WTC11 (cell line): ENCODE data around the gene RPS6KL1. TPM values are rescaled to one million over a fixed set of nuclear protein-coding genes. Genes with fewer than 3 reads are reported as not detected.

ENCODE experiments used
- ATAC-seq: fragments of 200-7000 bp; cut with Tn5 transposase; 2 replicates; pipeline ENCODE4 v1.10.0; 2021; ENCODE audit warnings: mild to moderate bottlenecking, moderate library complexity
- CTCF ChIA-PET: fragments of 300-600 bp; sonication (Branson Sonifier 250); formaldehyde crosslinking; loops from one replicate; lab custom pipeline; 2021; ENCODE audit warnings: antibody characterized with exemption; lab: Charles Lee
- POLR2A ChIA-PET: fragments of 350-600 bp; sonication (Branson Sonifier 250); formaldehyde crosslinking; loops from one replicate; lab custom pipeline; 2021; ENCODE audit warnings: antibody characterized with exemption; lab: Charles Lee
- DNase-seq: peaks from one replicate; pipeline ENCODE4 v3.0.0; 2021; ENCODE audit warnings: low spot score
- H3K27ac Mint-ChIP-seq: 2 replicates; pipeline ENCODE4 v1.8.0; 2021; ENCODE audit warnings: mixed read lengths
- H3K27me3 Mint-ChIP-seq: 2 replicates; pipeline ENCODE4 v1.8.0; 2021; ENCODE audit warnings: low read depth, mild to moderate bottlenecking, moderate library complexity, mixed read lengths
- H3K36me3 Mint-ChIP-seq: 2 replicates; pipeline ENCODE4 v1.8.0; 2021; ENCODE audit warnings: mixed read lengths
- H3K4me1 Mint-ChIP-seq: 2 replicates; pipeline ENCODE4 v1.8.0; 2022; ENCODE audit warnings: mixed read lengths
- H3K4me3 Mint-ChIP-seq: 2 replicates; pipeline ENCODE4 v1.8.0; 2021; ENCODE audit warnings: mild to moderate bottlenecking, moderate library complexity, mixed read lengths
- H3K9me3 Mint-ChIP-seq: 2 replicates; pipeline ENCODE4 v1.8.0; 2021; ENCODE audit warnings: mixed read lengths
- CDX4 ChIP-seq: fragments of 250-450 bp; sonication (Bioruptor Pico); IDR thresholded peaks from 2 replicates; pipeline ENCODE4 v1.9.0; 2021; ENCODE audit warnings: moderate library complexity, mild to moderate bottlenecking, inconsistent platforms, borderline replicate concordance
- E2F4 ChIP-seq: sonication (generic); formaldehyde crosslinking; IDR thresholded peaks from 2 replicates; pipeline ENCODE4 v1.8.1; 2022; ENCODE audit warnings: low read depth, mild to moderate bottlenecking, moderate library complexity, missing genetic modification reagents, borderline replicate concordance
- ELF4 ChIP-seq: sonication (generic); formaldehyde crosslinking; IDR thresholded peaks from 2 replicates; pipeline ENCODE4 v1.8.1; 2022; ENCODE audit warnings: low read depth, mild to moderate bottlenecking, moderate library complexity, missing genetic modification reagents
- EMX1 ChIP-seq: fragments of 250-450 bp; sonication (Bioruptor Pico); IDR thresholded peaks from 2 replicates; pipeline ENCODE4 v1.8.0; 2021; ENCODE audit warnings: mild to moderate bottlenecking
- FOXP1 ChIP-seq: sonication (generic); formaldehyde crosslinking; IDR thresholded peaks from 2 replicates; pipeline ENCODE4 v1.8.0; 2022; ENCODE audit warnings: missing genetic modification reagents, mild to moderate bottlenecking, moderate library complexity, borderline replicate concordance
- FOXP4 ChIP-seq: sonication (generic); formaldehyde crosslinking; IDR thresholded peaks from 2 replicates; pipeline ENCODE4 v1.8.0; 2022; ENCODE audit warnings: mild to moderate bottlenecking, missing genetic modification reagents
- KAT7 ChIP-seq: sonication (generic); formaldehyde crosslinking; IDR thresholded peaks from 2 replicates; pipeline ENCODE4 v1.8.1; 2023; ENCODE audit warnings: missing genetic modification reagents, mild to moderate bottlenecking, borderline replicate concordance
- NFYB ChIP-seq: sonication (generic); formaldehyde crosslinking; conservative IDR thresholded peaks from 2 replicates; pipeline ENCODE4 v1.8.0; 2022; ENCODE audit warnings: low read depth, missing genetic modification reagents
- OVOL2 ChIP-seq: fragments of 250-450 bp; sonication (Bioruptor Pico); IDR thresholded peaks from 2 replicates; pipeline ENCODE4 v1.9.0; 2021; ENCODE audit warnings: mild to moderate bottlenecking, borderline replicate concordance
- PREB ChIP-seq: sonication (generic); formaldehyde crosslinking; IDR thresholded peaks from 2 replicates; pipeline ENCODE4 v1.8.1; 2022; ENCODE audit warnings: mild to moderate bottlenecking, missing genetic modification reagents, moderate library complexity, borderline replicate concordance
- PRRX2 ChIP-seq: fragments of 250-450 bp; sonication (Bioruptor Pico); IDR thresholded peaks from 2 replicates; pipeline ENCODE4 v1.8.0; 2021; ENCODE audit warnings: mild to moderate bottlenecking
- TEAD1 ChIP-seq: sonication (generic); formaldehyde crosslinking; IDR thresholded peaks from 2 replicates; pipeline ENCODE4 v1.8.0; 2022; ENCODE audit warnings: mild to moderate bottlenecking, missing genetic modification reagents
- ZBTB21 ChIP-seq: sonication (generic); formaldehyde crosslinking; IDR thresholded peaks from 2 replicates; pipeline ENCODE4 v1.8.1; 2023; ENCODE audit warnings: mild to moderate bottlenecking, missing genetic modification reagents, borderline replicate concordance
- ZBTB43 ChIP-seq: sonication (generic); formaldehyde crosslinking; IDR thresholded peaks from 2 replicates; pipeline ENCODE4 v1.8.1; 2023; ENCODE audit warnings: mild to moderate bottlenecking, missing genetic modification reagents
- ZNF219 ChIP-seq: sonication (generic); formaldehyde crosslinking; IDR thresholded peaks from 2 replicates; pipeline ENCODE4 v1.8.0; 2023; ENCODE audit warnings: missing genetic modification reagents, mild to moderate bottlenecking, borderline replicate concordance
- ZNF232 ChIP-seq: sonication (generic); formaldehyde crosslinking; IDR thresholded peaks from 2 replicates; pipeline ENCODE4 v1.8.0; 2022; ENCODE audit warnings: mild to moderate bottlenecking, missing genetic modification reagents
- total RNA-seq: library from RNA; stranded (reverse); gene quantifications from 3 replicates; pipeline ENCODE4 v1.2.3, GENCODE V29; 2021
- TF ChIP-seq, protein P1 (sequence below): sonication (generic); formaldehyde crosslinking; IDR thresholded peaks from 2 replicates; pipeline ENCODE4 v1.8.1; 2023; ENCODE audit warnings: mild to moderate bottlenecking, missing genetic modification reagents, moderate library complexity
- TF ChIP-seq, protein P2 (sequence below): fragments of 250-450 bp; sonication (Bioruptor Pico); IDR thresholded peaks from 2 replicates; pipeline ENCODE4 v1.9.0; 2021; ENCODE audit warnings: mild to moderate bottlenecking
- TF ChIP-seq, protein P3 (sequence below): sonication (generic); formaldehyde crosslinking; IDR thresholded peaks from 2 replicates; pipeline ENCODE4 v1.8.0; 2022; ENCODE audit warnings: mild to moderate bottlenecking, missing genetic modification reagents
- TF ChIP-seq, protein P4 (sequence below): sonication (generic); formaldehyde crosslinking; IDR thresholded peaks from 2 replicates; pipeline ENCODE4 v1.8.0; 2022; ENCODE audit warnings: mild to moderate bottlenecking, missing genetic modification reagents

RPS6KL1 gene
- total RNA-seq, 1 experiment from 2014 or later, result 10.6 TPM

GRCh38 chr14:74965486-74966153, 42.6 kb upstream of the RPS6KL1 start (continued):
- TF ChIP-seq PREB (CRISPR knock-in tag), result no peak
- TF ChIP-seq ELF4 (CRISPR knock-in tag), result no peak
- TF ChIP-seq, protein P1, sequence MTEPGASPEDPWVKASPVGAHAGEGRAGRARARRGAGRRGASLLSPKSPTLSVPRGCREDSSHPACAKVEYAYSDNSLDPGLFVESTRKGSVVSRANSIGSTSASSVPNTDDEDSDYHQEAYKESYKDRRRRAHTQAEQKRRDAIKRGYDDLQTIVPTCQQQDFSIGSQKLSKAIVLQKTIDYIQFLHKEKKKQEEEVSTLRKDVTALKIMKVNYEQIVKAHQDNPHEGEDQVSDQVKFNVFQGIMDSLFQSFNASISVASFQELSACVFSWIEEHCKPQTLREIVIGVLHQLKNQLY (CRISPR knock-in tag), result no peak
- TF ChIP-seq FOXP4 (CRISPR knock-in tag), result no peak

GRCh38 chr14:74964787-74965485, 41.9 kb upstream of the RPS6KL1 start:
- H3K27ac Mint-ChIP-seq, result no peak overlapping the region
- ChIA-PET POLR2A (no interaction called here), CTCF (interaction anchor here (1.0 to 2.4 kb wide), 6 partner anchors 9 to 42 kb away, joined by 3 to 20 read pairs (median 4); partner anchors contain the start of gene RPS6KL1)
- H3K4me3 Mint-ChIP-seq, result no peak overlapping the region
- ATAC-seq (no peak), DNase-seq (no peak)
- peaks cover 9% of the 10 kb centered on the region for H3K4me1 Mint-ChIP-seq
- TF ChIP-seq KAT7 (CRISPR knock-in tag) (no peak), ZBTB21 (CRISPR knock-in tag) (no peak), CDX4 (no peak), FOXP1 (no peak), ZBTB43 (CRISPR knock-in tag) (no peak), ZNF232 (CRISPR knock-in tag) (no peak), TEAD1 (CRISPR knock-in tag) (no peak), E2F4 (no peak), ZNF219 (CRISPR knock-in tag) (no peak), EMX1 (CRISPR knock-in tag) (no peak), NFYB (CRISPR knock-in tag) (no peak), PRRX2 (CRISPR knock-in tag) (no peak), OVOL2 (CRISPR knock-in tag) (no peak)
- TF ChIP-seq, protein P2, sequence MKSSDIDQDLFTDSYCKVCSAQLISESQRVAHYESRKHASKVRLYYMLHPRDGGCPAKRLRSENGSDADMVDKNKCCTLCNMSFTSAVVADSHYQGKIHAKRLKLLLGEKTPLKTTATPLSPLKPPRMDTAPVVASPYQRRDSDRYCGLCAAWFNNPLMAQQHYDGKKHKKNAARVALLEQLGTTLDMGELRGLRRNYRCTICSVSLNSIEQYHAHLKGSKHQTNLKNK (CRISPR knock-in tag), result no peak
- TF ChIP-seq, protein P3, sequence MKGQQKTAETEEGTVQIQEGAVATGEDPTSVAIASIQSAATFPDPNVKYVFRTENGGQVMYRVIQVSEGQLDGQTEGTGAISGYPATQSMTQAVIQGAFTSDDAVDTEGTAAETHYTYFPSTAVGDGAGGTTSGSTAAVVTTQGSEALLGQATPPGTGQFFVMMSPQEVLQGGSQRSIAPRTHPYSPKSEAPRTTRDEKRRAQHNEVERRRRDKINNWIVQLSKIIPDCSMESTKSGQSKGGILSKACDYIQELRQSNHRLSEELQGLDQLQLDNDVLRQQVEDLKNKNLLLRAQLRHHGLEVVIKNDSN (CRISPR knock-in tag), result no peak
- TF ChIP-seq, protein P4, sequence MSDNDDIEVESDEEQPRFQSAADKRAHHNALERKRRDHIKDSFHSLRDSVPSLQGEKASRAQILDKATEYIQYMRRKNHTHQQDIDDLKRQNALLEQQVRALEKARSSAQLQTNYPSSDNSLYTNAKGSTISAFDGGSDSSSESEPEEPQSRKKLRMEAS (CRISPR knock-in tag), result no peak
- no peaks in the 10 kb centered on the region for H3K9me3 Mint-ChIP-seq
- H3K36me3 Mint-ChIP-seq, result no peaks in the 10 kb centered on the region
- H3K27me3 Mint-ChIP-seq, result no peaks in the 10 kb centered on the region
